Mammary epithelial cell (primary cell): ENCODE data around the gene RAPH1.

Source experiments
- CTCF ChIP-seq, 2 donors: IDR thresholded peaks in 1 of 2; conservative IDR thresholded peaks in 1 of 2; 2 replicates each; pipeline ENCODE4 v1.5.1; 2011 to 2012; ENCODE audit warnings: inconsistent platforms in 2 of 2, low read length in 2 of 2, mild to moderate bottlenecking in 2 of 2, control low read depth in 1 of 2, low read depth in 1 of 2; ENCODE audit not compliant: insufficient read depth in 1 of 2; ENCODE audit errors: extremely low read depth in 1 of 2
- EZH2 ChIP-seq: IDR thresholded peaks from 2 replicates; pipeline ENCODE4 v1.6.1; 2012; ENCODE audit warnings: low read length, inconsistent platforms, borderline replicate concordance

GRCh38 chr2:203578759-203579643 is 43.9 kb upstream of the RAPH1 start:
- TF ChIP-seq CTCF (conservative IDR thresholded peaks at IDR 0.05 in 1 of 2, IDR thresholded peaks at IDR 0.05 in 1 of 2; ENCODE audit: extremely low read depth in 1 of 2, insufficient read depth in 1 of 2, low read depth in 1 of 2, low read length in 2 of 2): no peak
- TF ChIP-seq EZH2: no peak
